Heart left ventricle (tissue), 13 donors: ENCODE data around the gene UPP2.

Experiments
- POLR2A ChIP-seq, 2 donors: fragments of 450-650 bp; IDR thresholded peaks; one replicate each; pipeline ENCODE4 v1.6.1; 2017; ENCODE audit warnings: antibody characterized with exemption in 2 of 2, mild to moderate bottlenecking in 2 of 2, moderate library complexity in 2 of 2
- TF ChIP-seq, protein P1 (sequence below), 12 donors: fragments of 200-600 bp; sonication (generic) in 4 of 12; IDR thresholded peaks; one replicate each; pipeline versions ENCODE4 v1.5.0 to v1.8.0; 2018 to 2022; ENCODE audit warnings: antibody characterized with exemption in 12 of 12, mild to moderate bottlenecking in 5 of 12
- donor health status: ischemic (EF 13 %, LVEDD 7.1; RV severe dilation, severe dysfunction).
- donor health status: DM: no; HTN: yes; CAD: no.
- donor health status: DM: no; HTN: no; CAD: no.
- donor health status: ischemic (EF 25% LVEDD 6.9; RV normal size, moderate dysfunction).
- donor health status: ischemic (EF 25% LVEDD 5.7; RV mildly dilated, moderate dysfunction).
- donor health status: ischemic (EF 35%, LVEDD 5.7; RV mildly dilated, moderate dysfunction).
- donor health status: nonischemic (EF 11% LVEDD 7.7; RV severe dilation, severe dysfunction).
- donor health status: DM: yes; HTN: yes; CAD: no.
- donor health status: PGD.
- donor health status: ischemic (EF 29% LVEDD 5.4; RV normal size, mild dysfunction).
- donor health status: nonischemic (EF 23%, LVEDD 6.1; RV moderate dilation, normal function).

DNA sequence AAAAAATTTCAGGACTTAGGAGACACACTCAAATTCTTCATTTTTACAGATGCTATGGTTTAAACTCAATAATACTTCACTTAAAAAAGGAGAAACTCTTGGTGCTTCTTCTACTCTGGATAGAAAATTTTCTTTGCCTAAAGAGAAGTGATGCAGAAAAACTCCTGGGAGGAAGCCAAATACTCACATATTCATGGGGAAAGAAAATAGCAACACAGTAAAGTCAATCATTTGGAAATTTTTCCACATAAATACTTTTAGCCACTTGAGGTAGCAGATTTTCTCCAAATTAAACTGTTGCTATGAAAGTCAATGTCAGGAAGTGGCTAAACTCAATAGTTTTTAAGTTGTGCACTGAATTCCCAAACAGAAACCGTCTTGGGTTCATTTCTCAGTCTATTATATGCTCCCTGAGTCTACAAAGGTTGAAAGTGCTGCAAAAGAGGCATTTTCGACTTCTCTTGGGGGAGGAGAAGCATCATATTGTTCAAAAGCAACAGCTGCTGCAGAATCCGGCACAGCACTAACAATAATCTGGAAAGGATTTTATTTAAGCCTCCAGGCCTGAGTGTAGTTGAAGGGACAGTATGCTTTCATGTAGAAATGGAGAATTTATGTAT lies 81.1 kb downstream of the UPP2 start:
- TF ChIP-seq POLR2A (IDR thresholded peaks at IDR 0.05) = no peak
- TF ChIP-seq, protein P1, sequence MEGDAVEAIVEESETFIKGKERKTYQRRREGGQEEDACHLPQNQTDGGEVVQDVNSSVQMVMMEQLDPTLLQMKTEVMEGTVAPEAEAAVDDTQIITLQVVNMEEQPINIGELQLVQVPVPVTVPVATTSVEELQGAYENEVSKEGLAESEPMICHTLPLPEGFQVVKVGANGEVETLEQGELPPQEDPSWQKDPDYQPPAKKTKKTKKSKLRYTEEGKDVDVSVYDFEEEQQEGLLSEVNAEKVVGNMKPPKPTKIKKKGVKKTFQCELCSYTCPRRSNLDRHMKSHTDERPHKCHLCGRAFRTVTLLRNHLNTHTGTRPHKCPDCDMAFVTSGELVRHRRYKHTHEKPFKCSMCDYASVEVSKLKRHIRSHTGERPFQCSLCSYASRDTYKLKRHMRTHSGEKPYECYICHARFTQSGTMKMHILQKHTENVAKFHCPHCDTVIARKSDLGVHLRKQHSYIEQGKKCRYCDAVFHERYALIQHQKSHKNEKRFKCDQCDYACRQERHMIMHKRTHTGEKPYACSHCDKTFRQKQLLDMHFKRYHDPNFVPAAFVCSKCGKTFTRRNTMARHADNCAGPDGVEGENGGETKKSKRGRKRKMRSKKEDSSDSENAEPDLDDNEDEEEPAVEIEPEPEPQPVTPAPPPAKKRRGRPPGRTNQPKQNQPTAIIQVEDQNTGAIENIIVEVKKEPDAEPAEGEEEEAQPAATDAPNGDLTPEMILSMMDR (IDR thresholded peaks at IDR 0.05) = no peak
